HFFc6 (cell line): ENCODE measurements around the gene WWP2. TPM values are rescaled to one million over a fixed set of nuclear protein-coding genes. Genes with fewer than 3 reads are reported as not detected.
"Not testable (repeated sequence)": the region's sequence is repeated elsewhere in the genome, so short reads cannot be mapped to it uniquely, and the experiment has no call there.

Experiments
- DNase-seq: peaks from one replicate; pipeline ENCODE4 v3.0.0-alpha.2; 2018
- H3K27ac Mint-ChIP-seq: 2 replicates; pipeline ENCODE4 v1.8.0; 2020; ENCODE audit warnings: mild to moderate bottlenecking, mixed read lengths
- H3K27me3 Mint-ChIP-seq: 2 replicates; pipeline ENCODE4 v1.8.0; 2021; ENCODE audit warnings: mild to moderate bottlenecking, moderate library complexity, mixed read lengths; ENCODE audit not compliant: insufficient read depth
- H3K36me3 Mint-ChIP-seq: 2 replicates; pipeline ENCODE4 v1.8.0; 2021; ENCODE audit warnings: low read depth, mixed read lengths
- H3K4me1 Mint-ChIP-seq: 2 replicates; pipeline ENCODE4 v1.8.0; 2020; ENCODE audit warnings: low read depth, mixed read lengths
- H3K4me3 Mint-ChIP-seq: 2 replicates; pipeline ENCODE4 v1.8.0; 2020; ENCODE audit warnings: mild to moderate bottlenecking, moderate library complexity, mixed read lengths
- H3K9me3 Mint-ChIP-seq: 2 replicates; pipeline ENCODE4 v1.8.0; 2020; ENCODE audit warnings: mild to moderate bottlenecking, mixed read lengths
- total RNA-seq, 6 experiments: library from RNA; stranded (reverse); fragmentation: NEBNext Ultra II Directional; extraction: Animal tissue kit (Norgen Biotek cat#: 25700); gene quantifications; 2 replicates in 1 of 6; 3 replicates in 5 of 6; pipeline ENCODE4 v1.2.3, GENCODE V29; 2021
- TF ChIP-seq, protein P1 (sequence below): fragments of 200-600 bp; sonication (generic); IDR thresholded peaks from 2 replicates; pipeline ENCODE4 v1.5.0; 2021; ENCODE audit warnings: antibody characterized with exemption, mild to moderate bottlenecking

WWP2 gene
- total RNA-seq, 6 experiments from 2014 or later, result 24.6 to 33.9 (median 30.5) TPM

- TF ChIP-seq, protein P1, sequence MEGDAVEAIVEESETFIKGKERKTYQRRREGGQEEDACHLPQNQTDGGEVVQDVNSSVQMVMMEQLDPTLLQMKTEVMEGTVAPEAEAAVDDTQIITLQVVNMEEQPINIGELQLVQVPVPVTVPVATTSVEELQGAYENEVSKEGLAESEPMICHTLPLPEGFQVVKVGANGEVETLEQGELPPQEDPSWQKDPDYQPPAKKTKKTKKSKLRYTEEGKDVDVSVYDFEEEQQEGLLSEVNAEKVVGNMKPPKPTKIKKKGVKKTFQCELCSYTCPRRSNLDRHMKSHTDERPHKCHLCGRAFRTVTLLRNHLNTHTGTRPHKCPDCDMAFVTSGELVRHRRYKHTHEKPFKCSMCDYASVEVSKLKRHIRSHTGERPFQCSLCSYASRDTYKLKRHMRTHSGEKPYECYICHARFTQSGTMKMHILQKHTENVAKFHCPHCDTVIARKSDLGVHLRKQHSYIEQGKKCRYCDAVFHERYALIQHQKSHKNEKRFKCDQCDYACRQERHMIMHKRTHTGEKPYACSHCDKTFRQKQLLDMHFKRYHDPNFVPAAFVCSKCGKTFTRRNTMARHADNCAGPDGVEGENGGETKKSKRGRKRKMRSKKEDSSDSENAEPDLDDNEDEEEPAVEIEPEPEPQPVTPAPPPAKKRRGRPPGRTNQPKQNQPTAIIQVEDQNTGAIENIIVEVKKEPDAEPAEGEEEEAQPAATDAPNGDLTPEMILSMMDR, result no peak
- Mint-ChIP-seq H3K9me3 (no peaks in the 10 kb centered on the region), H3K36me3 (no peaks in the 10 kb centered on the region; the same call in 1 of the 2 replicates), H3K27ac (no peak overlapping the region), H3K4me3 (no peak overlapping the region), H3K27me3 (no peaks in the 10 kb centered on the region), H3K4me1 (no peaks in the 10 kb centered on the region; the same call in 1 of the 2 replicates)
- no peak for DNase-seq
Measured at GRCh38 chr16:69804297-69804696, 42.2 kb downstream of the WWP2 start.

GRCh38 chr16:69806776-69807175 is 44.6 kb downstream of the WWP2 start:
- not testable (repeated sequence) for DNase-seq, H3K4me1 Mint-ChIP-seq, H3K27me3 Mint-ChIP-seq, H3K27ac Mint-ChIP-seq, H3K9me3 Mint-ChIP-seq, H3K4me3 Mint-ChIP-seq, H3K36me3 Mint-ChIP-seq

DNA sequence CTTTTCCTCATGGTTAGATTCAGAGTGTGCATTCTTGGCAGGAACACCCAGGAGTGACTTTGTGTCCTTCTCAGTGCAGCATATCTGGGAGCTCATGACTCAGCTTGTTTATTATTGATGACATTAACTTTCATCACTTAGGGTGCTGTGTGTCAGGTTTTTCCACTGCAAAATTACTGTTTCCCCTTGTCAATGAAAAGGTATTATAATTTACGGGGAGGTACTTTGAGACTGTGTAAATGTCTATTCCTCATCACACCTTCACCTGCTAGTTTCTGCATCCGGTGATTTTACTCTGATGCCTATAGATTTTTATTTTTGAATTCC is 50.5 kb downstream of the WWP2 start:
- Mint-ChIP-seq H3K27ac (no peak overlapping the region), H3K36me3 (peaks cover 19% of the 10 kb centered on the region), H3K4me3 (no peak overlapping the region), H3K27me3 (no peaks in the 10 kb centered on the region), H3K9me3 (no peaks in the 10 kb centered on the region), H3K4me1 (no peaks in the 10 kb centered on the region)
- TF ChIP-seq, protein P1, result no peak
- no peak for DNase-seq

GRCh38 chr16:69814078-69814477 is 51.9 kb downstream of the WWP2 start:
- H3K4me1 Mint-ChIP-seq, result no peaks in the 10 kb centered on the region
- no peak for DNase-seq
- no peak overlapping the region for H3K4me3 Mint-ChIP-seq
- no peaks in the 10 kb centered on the region for H3K27me3 Mint-ChIP-seq
- TF ChIP-seq, protein P1, result no peak
- no peaks in the 10 kb centered on the region for H3K9me3 Mint-ChIP-seq
- no peak overlapping the region for H3K27ac Mint-ChIP-seq
- peaks cover 26% of the 10 kb centered on the region for H3K36me3 Mint-ChIP-seq

DNA sequence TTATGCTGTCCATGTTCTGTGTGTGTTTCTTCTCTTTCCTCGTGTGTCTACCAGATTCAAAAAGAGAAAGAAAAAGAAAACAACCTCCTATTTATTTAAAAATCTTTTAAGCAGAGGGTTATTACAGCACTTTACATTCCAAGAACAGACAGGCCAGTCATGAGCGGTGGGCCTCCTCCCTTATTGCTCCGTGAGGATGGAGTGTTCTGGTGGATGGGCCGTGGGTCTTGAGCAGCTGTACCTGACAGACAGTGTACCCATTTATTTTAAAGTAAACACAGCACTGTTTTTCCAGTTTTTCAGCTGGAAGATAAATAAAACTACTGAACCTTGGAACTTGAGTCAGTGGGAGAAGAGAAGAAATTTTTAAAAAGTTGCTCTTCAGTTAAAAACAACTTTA is 52.4 kb downstream of the WWP2 start:
- peaks cover 26% of the 10 kb centered on the region for H3K36me3 Mint-ChIP-seq
- no peak for DNase-seq
- H3K27ac Mint-ChIP-seq, result no peak overlapping the region
- TF ChIP-seq, protein P1, result no peak
- H3K27me3 Mint-ChIP-seq, result no peaks in the 10 kb centered on the region
- no peak overlapping the region for H3K4me3 Mint-ChIP-seq
- H3K4me1 Mint-ChIP-seq, result no peaks in the 10 kb centered on the region
- H3K9me3 Mint-ChIP-seq, result no peaks in the 10 kb centered on the region

DNA sequence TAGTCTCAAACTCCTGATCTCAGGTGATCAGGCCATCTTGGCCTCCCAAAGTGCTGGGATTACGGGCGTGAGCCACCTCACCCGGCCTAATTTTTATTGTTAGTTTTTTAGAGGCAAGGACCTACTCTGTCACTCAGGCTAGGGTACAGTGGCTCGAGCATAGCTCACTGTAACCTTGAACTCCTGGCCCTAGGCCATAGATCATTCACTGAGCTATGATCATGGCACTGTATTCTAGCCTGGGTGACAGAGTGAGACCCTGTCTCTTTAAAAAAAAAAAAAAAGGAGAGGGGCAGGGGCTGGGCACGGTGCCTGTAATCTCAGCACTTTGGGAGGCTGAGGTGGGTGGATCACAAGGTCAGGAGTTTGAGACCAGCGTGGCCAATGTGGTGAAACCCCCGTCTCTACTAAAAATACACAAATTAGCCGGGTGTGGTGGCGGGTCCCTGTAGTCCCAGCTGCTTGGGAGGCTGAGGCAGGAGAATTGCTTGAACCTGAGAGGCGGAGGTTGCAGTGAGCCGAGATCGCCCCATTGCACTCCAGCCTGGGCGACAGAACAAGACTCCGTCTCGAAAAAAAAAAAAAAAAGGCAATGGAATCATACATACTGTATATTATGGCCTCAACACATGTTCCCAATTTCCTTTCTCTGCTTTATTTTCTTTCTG is 53.2 kb downstream of the WWP2 start:
- peaks cover 21% of the 10 kb centered on the region for H3K36me3 Mint-ChIP-seq
- H3K4me1 Mint-ChIP-seq, DNase-seq, H3K4me3 Mint-ChIP-seq, H3K27ac Mint-ChIP-seq, H3K27me3 Mint-ChIP-seq, H3K9me3 Mint-ChIP-seq: not testable (repeated sequence)

- Mint-ChIP-seq H3K27ac (no peak overlapping the region), H3K9me3 (no peaks in the 10 kb centered on the region), H3K4me1 (peaks cover 9% of the 10 kb centered on the region), H3K36me3 (peaks cover 21% of the 10 kb centered on the region), H3K27me3 (no peaks in the 10 kb centered on the region; the same call in none of the 2 replicates), H3K4me3 (no peak overlapping the region)
- TF ChIP-seq, protein P1, result no peak
- no peak for DNase-seq
Measured at GRCh38 chr16:69816996-69817395, 54.9 kb downstream of the WWP2 start.
